VCaP (cell line): Measurements from ENCODE around the gene NPAS4.
A peak's percentile ranks its signal among the peaks of the same experiment; 100 is the strongest.
"Not testable (repeated sequence)": the region's sequence is repeated elsewhere in the genome, so short reads cannot be mapped to it uniquely, and the experiment has no call there.

Experiments
- H3K27ac ChIP-seq: fragments of 450-650 bp; 2 replicates; pipeline ENCODE4 v1.5.1; 2017
- CTCF ChIP-seq: fragments of 450-650 bp; conservative IDR thresholded peaks from 2 replicates; pipeline ENCODE4 v1.5.1; 2017; ENCODE audit warnings: mild to moderate bottlenecking, moderate library complexity

NPAS4 gene

GRCh38 chr11:66420671-66421476 lies at the start of gene NPAS4:
Gene NPAS4 (plus strand): TSS chr11:66421035. CDS start chr11:66421180, 145 bp downstream.
- TF ChIP-seq CTCF = no peak
- peak within 1 kb of the TSS; percentile 23; the same call in 1 of the 2 replicates for H3K27ac ChIP-seq

- TF ChIP-seq CTCF = no peak
- peak within 1 kb of the TSS; percentile 98 for H3K27ac ChIP-seq
Measured at GRCh38 chr11:66371627-66372415, 49.0 kb upstream of the NPAS4 start, which contains the start of gene SLC29A2. Gene SLC29A2 (minus strand): TSS chr11:66371760. CDS start chr11:66371591, 169 bp downstream.

- H3K27ac ChIP-seq = peak overlapping the region; percentile 98
- TF ChIP-seq CTCF = no peak
Measured at GRCh38 chr11:66373265-66373664, 47.6 kb upstream of the NPAS4 start.

GRCh38 chr11:66373690-66374287 lies 47.0 kb upstream of the NPAS4 start:
- 0 out of 2 replicates have a peak, but pooled peaks have one; percentile 9 for TF ChIP-seq CTCF
- peak overlapping the region; percentile 98 for H3K27ac ChIP-seq

- peak; percentile 52; the same call in 1 of the 2 replicates for TF ChIP-seq CTCF
- not testable (repeated sequence) for H3K27ac ChIP-seq
Measured at GRCh38 chr11:66380264-66380663, 40.6 kb upstream of the NPAS4 start.

- peak overlapping the region; percentile 13 for H3K27ac ChIP-seq
Measured at GRCh38 chr11:66384316-66384715, 36.5 kb upstream of the NPAS4 start.

GRCh38 chr11:66386171-66387069 lies 34.4 kb upstream of the NPAS4 start:
- TF ChIP-seq CTCF = peak; percentile 100
- peak overlapping the region; percentile 18; the same call in 1 of the 2 replicates for H3K27ac ChIP-seq
